ENCODE results near the gene ARHGAP30. TPM values are rescaled to one million over a fixed set of nuclear protein-coding genes. Genes with fewer than 3 reads are reported as not detected.
"Not testable (repeated sequence)": the region's sequence is repeated elsewhere in the genome, so short reads cannot be mapped to it uniquely, and the experiment has no call there.

Gene ARHGAP30, protein sequence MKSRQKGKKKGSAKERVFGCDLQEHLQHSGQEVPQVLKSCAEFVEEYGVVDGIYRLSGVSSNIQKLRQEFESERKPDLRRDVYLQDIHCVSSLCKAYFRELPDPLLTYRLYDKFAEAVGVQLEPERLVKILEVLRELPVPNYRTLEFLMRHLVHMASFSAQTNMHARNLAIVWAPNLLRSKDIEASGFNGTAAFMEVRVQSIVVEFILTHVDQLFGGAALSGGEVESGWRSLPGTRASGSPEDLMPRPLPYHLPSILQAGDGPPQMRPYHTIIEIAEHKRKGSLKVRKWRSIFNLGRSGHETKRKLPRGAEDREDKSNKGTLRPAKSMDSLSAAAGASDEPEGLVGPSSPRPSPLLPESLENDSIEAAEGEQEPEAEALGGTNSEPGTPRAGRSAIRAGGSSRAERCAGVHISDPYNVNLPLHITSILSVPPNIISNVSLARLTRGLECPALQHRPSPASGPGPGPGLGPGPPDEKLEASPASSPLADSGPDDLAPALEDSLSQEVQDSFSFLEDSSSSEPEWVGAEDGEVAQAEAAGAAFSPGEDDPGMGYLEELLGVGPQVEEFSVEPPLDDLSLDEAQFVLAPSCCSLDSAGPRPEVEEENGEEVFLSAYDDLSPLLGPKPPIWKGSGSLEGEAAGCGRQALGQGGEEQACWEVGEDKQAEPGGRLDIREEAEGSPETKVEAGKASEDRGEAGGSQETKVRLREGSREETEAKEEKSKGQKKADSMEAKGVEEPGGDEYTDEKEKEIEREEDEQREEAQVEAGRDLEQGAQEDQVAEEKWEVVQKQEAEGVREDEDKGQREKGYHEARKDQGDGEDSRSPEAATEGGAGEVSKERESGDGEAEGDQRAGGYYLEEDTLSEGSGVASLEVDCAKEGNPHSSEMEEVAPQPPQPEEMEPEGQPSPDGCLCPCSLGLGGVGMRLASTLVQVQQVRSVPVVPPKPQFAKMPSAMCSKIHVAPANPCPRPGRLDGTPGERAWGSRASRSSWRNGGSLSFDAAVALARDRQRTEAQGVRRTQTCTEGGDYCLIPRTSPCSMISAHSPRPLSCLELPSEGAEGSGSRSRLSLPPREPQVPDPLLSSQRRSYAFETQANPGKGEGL
- total RNA-seq (10 to 100 TPM; 10.5 to 49.5 TPM), polyA plus RNA-seq (10 to 100 TPM; 18.1 to 66.3 TPM)
- long read RNA-seq, donor 1, result 0 reads
- long read RNA-seq, donor 2, result 0 reads
- long read RNA-seq, donor 3, result 0 reads
- long read RNA-seq, donor 4, result 0 reads
- long read RNA-seq, donor 5, result 0 reads

DNA sequence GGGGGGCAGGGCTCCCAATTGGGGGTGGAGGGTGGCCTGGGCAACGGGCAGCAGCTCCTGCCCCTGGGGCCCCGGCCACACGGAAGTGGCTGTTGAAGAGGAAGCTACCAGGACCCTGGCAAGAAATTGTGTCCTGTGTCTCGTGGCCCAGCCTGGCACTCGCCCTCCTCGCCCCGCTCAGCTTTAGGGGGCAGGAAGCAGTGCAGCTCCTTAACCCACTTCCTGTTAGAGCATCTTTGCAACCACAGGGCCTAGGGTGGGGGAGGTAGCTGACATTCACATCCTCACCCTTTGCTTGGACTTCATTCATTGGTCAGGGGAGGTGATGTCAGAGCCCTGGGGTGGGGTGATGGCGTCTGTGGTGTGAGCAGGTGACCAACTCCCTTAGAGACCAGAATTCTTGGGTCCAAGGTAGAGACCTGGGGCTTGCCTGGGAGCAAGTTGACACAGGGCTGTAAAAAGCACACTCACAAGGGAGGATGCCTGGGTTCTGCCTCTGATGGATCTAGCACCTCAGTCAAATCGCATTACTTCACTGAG lies at the start of gene ARHGAP30:
Gene ARHGAP30, minus strand, starts transcription at position 161 of the 540 bp plus-strand sequence. CDS start 267 bp downstream, outside the sequence.
- H3K4me1 ChIP-seq (ENCODE audit: control insufficient read depth in 5 of 5, insufficient read depth in 5 of 5, low read length in 5 of 5), result peaks cover 0 to 2% (median 0%) of the 10 kb centered on the region in 5 donors
- TF ChIP-seq, protein P1, sequence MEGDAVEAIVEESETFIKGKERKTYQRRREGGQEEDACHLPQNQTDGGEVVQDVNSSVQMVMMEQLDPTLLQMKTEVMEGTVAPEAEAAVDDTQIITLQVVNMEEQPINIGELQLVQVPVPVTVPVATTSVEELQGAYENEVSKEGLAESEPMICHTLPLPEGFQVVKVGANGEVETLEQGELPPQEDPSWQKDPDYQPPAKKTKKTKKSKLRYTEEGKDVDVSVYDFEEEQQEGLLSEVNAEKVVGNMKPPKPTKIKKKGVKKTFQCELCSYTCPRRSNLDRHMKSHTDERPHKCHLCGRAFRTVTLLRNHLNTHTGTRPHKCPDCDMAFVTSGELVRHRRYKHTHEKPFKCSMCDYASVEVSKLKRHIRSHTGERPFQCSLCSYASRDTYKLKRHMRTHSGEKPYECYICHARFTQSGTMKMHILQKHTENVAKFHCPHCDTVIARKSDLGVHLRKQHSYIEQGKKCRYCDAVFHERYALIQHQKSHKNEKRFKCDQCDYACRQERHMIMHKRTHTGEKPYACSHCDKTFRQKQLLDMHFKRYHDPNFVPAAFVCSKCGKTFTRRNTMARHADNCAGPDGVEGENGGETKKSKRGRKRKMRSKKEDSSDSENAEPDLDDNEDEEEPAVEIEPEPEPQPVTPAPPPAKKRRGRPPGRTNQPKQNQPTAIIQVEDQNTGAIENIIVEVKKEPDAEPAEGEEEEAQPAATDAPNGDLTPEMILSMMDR (IDR thresholded peaks at IDR 0.05; ENCODE audit: control extremely low read depth, extremely low read depth), result no peak
- H3K9me3 ChIP-seq (ENCODE audit: control insufficient read depth in 4 of 4, insufficient read depth in 3 of 4, low read length in 3 of 4), result no peaks in the 10 kb centered on the region
- ATAC-seq (ENCODE audit: insufficient read depth, low FRiP score), result peak; percentile 65
- H3K27me3 ChIP-seq (ENCODE audit: control insufficient read depth in 3 of 3, insufficient read depth in 3 of 3, low read length in 2 of 3), result no peaks in the 10 kb centered on the region
- 34 to 62% methylated on average over 9 of the region's 9 CpGs for WGBS, 2 donors
- H3K4me3 ChIP-seq, result peak within 1 kb of the TSS; percentile 37
- H3K27ac ChIP-seq (ENCODE audit: low read depth in 1 of 2, low read length in 1 of 2), result peak within 1 kb of the TSS in 1 of 2 donors; percentile 89
- H3K36me3 ChIP-seq (ENCODE audit: control insufficient read depth in 4 of 4, insufficient read depth in 4 of 4, low read length in 4 of 4), result no peaks in the 10 kb centered on the region
- peak in 1 of 3 donors; percentile 19 for DNase-seq
- no peak within 1 kb of the TSS for H3K9ac ChIP-seq (ENCODE audit: insufficient read depth in 1 of 2, low read length in 2 of 2)

DNA sequence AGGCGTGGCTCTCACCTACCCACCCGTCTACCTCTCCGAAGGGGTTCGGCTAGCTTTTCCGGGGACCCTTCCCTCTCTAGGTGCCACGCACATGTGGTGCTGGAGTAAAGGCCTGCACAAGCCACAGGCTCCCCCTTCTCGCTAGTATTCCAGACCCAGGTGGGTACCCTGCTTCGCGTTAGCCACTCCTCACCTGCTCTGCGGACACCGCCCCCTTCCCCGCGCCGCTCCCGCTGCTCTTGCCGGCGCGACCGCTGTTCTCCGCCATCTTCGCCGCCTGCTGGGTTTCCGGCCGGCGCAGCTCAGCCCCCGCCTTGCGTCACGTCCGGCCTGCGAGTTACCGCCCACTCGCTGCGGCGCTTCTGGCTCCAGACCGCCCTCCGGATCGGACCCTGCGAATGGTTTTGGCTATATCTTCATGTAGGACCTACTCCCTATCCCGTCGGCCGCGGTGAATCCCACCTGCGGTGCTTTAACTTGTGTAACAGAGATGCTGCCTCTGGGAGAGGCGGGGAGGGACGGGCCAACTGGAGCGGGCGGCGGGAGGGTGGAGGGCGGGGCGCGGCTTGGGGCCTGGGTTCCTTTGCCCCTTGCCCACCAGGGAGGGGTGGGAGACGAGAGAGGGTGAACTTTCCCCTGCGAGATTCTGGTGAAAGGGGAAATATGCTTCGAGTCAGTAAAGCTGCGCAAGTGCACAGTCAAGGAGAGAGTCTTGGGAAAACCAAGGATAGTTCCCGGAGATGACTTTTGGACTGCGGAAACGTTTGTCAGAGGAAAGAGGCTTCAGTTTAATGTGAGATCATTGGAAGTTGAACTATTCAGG lies 48.3 kb upstream of the ARHGAP30 start, which contains the start of the genes NIT1 and PFDN2:
Gene NIT1, plus strand, starts transcription at position 347 of the 823 bp plus-strand sequence. Its CDS starts 72 bp downstream, at position 419.
Gene PFDN2, minus strand, starts transcription at position 279 of the 823 bp plus-strand sequence. Its CDS starts 11 bp downstream, at position 268.
- H3K27ac ChIP-seq (ENCODE audit: low read depth in 1 of 2, low read length in 1 of 2), result peak within 1 kb of the TSS; percentile 90 to 97
- DNase-seq, result peak; percentile 91 to 92 (median 92)
- peak within 1 kb of the TSS; percentile 94 for H3K9ac ChIP-seq (ENCODE audit: insufficient read depth in 1 of 2, low read length in 2 of 2)
- TF ChIP-seq, protein P1 (IDR thresholded peaks at IDR 0.05; ENCODE audit: control extremely low read depth, extremely low read depth), result no peak
- 0 to 1% methylated on average over 58 of the region's 58 CpGs for WGBS, 2 donors
- H3K27me3 ChIP-seq (ENCODE audit: control insufficient read depth in 3 of 3, insufficient read depth in 3 of 3, low read length in 2 of 3), result no peaks in the 10 kb centered on the region
- peaks cover 7 to 27% (median 21%) of the 10 kb centered on the region in 4 donors for H3K36me3 ChIP-seq (ENCODE audit: control insufficient read depth in 4 of 4, insufficient read depth in 4 of 4, low read length in 4 of 4)
- peaks cover 9 to 27% (median 19%) of the 10 kb centered on the region in 5 donors for H3K4me1 ChIP-seq (ENCODE audit: control insufficient read depth in 5 of 5, insufficient read depth in 5 of 5, low read length in 5 of 5)
- ATAC-seq (ENCODE audit: insufficient read depth, low FRiP score), result peak; percentile 90
- peak within 1 kb of the TSS; percentile 100 for H3K4me3 ChIP-seq
- H3K9me3 ChIP-seq (ENCODE audit: control insufficient read depth in 4 of 4, insufficient read depth in 3 of 4, low read length in 3 of 4), result no peaks in the 10 kb centered on the region

DNA sequence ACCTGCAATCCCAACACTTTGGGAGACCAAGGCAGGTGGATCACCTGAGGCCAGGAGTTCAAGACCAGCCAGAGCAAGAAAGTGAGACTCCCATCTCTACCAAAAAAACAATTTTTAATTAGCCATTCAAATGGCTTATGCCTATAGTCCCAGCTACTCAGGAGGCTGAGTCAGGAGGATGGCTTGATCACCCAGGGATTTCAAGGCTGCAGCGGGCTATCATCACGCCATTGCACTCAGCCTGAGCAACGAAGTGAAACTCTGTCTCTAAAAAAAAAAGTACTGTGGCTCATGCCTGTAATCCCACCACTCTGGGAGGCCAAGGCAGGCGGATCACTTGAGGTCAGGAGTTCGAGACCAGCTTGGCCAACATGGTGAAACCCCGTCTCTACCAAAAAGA lies 46.3 kb upstream of the ARHGAP30 start:
- not testable (repeated sequence) for H3K9me3 ChIP-seq (ENCODE audit: control insufficient read depth in 4 of 4, insufficient read depth in 3 of 4, low read length in 3 of 4); H3K9ac ChIP-seq (ENCODE audit: insufficient read depth in 1 of 2, low read length in 2 of 2); H3K27ac ChIP-seq (ENCODE audit: low read depth in 1 of 2, low read length in 1 of 2); DNase-seq; ATAC-seq (ENCODE audit: insufficient read depth, low FRiP score); H3K27me3 ChIP-seq (ENCODE audit: control insufficient read depth in 3 of 3, insufficient read depth in 3 of 3, low read length in 2 of 3); H3K36me3 ChIP-seq (ENCODE audit: control insufficient read depth in 4 of 4, insufficient read depth in 4 of 4, low read length in 4 of 4); H3K4me3 ChIP-seq
- 89 to 92% methylated on average over 6 of the region's 6 CpGs for WGBS, 2 donors
- peaks cover 9 to 31% (median 19%) of the 10 kb centered on the region in 5 donors for H3K4me1 ChIP-seq (ENCODE audit: control insufficient read depth in 5 of 5, insufficient read depth in 5 of 5, low read length in 5 of 5)
